ENCODE measurements around the gene SPTBN1.

Gene SPTBN1

DNA sequence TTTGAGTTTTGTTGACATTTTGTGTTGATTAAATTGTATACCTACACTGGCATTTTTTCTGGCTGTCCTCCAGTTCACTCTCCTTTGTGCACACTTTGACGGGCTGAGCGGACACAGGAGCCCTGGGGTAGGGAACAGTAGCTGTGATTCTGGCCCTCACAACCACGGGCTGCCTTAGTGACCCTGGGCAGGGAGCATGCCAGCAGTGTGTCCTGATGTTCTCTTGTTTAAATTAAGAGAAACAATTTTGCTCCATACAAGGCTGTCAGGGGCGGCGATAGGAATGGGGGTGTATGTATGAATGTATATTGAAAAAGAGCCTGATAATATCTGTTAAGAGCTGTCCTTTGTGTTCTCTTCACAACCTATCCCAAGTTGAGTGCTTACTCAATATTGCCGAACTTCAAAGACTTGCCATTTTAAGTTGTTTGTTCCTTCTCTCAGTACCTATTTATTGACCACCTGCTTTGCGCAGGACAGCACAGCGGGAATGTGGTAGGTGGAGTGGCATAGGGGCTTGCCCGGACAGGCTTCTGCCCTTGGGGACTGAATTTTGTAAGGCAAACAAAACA is 163.6 kb downstream of the SPTBN1 start:
- TF ChIP-seq YY1 (IDR thresholded peaks at IDR 0.05; ENCODE audit: low read depth) (no peak), FOXM1 (IDR thresholded peaks at IDR 0.05; ENCODE audit: borderline replicate concordance, low read depth) (no peak), EGR1 (IDR thresholded peaks at IDR 0.05) (no peak), CREB1 (IDR thresholded peaks at IDR 0.05; ENCODE audit: low read depth) (no peak), CEBPB (IDR thresholded peaks at IDR 0.05) (no peak), ZBTB7A (IDR thresholded peaks at IDR 0.05; ENCODE audit: low read depth) (no peak), TCF12 (IDR thresholded peaks at IDR 0.05; ENCODE audit: low read depth) (no peak), NFIC (IDR thresholded peaks at IDR 0.05) (no peak)
- TF ChIP-seq, protein P1, sequence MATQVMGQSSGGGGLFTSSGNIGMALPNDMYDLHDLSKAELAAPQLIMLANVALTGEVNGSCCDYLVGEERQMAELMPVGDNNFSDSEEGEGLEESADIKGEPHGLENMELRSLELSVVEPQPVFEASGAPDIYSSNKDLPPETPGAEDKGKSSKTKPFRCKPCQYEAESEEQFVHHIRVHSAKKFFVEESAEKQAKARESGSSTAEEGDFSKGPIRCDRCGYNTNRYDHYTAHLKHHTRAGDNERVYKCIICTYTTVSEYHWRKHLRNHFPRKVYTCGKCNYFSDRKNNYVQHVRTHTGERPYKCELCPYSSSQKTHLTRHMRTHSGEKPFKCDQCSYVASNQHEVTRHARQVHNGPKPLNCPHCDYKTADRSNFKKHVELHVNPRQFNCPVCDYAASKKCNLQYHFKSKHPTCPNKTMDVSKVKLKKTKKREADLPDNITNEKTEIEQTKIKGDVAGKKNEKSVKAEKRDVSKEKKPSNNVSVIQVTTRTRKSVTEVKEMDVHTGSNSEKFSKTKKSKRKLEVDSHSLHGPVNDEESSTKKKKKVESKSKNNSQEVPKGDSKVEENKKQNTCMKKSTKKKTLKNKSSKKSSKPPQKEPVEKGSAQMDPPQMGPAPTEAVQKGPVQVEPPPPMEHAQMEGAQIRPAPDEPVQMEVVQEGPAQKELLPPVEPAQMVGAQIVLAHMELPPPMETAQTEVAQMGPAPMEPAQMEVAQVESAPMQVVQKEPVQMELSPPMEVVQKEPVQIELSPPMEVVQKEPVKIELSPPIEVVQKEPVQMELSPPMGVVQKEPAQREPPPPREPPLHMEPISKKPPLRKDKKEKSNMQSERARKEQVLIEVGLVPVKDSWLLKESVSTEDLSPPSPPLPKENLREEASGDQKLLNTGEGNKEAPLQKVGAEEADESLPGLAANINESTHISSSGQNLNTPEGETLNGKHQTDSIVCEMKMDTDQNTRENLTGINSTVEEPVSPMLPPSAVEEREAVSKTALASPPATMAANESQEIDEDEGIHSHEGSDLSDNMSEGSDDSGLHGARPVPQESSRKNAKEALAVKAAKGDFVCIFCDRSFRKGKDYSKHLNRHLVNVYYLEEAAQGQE (IDR thresholded peaks at IDR 0.05; ENCODE audit: low read depth), result no peak

GRCh38 chr2:54620948-54621347 is 164.8 kb downstream of the SPTBN1 start:
- TF ChIP-seq TAF1 (IDR thresholded peaks at IDR 0.05; ENCODE audit: low read depth) (no peak), EGR1 (IDR thresholded peaks at IDR 0.05) (no peak), CEBPB (IDR thresholded peaks at IDR 0.05) (no peak), FOXM1 (IDR thresholded peaks at IDR 0.05; ENCODE audit: borderline replicate concordance, low read depth) (no peak), CREB1 (IDR thresholded peaks at IDR 0.05; ENCODE audit: low read depth) (no peak), EP300 (IDR thresholded peaks at IDR 0.05; ENCODE audit: borderline replicate concordance) (no peak), TCF12 (IDR thresholded peaks at IDR 0.05; ENCODE audit: low read depth) (no peak), NFIC (IDR thresholded peaks at IDR 0.05) (no peak), ZBTB7A (IDR thresholded peaks at IDR 0.05; ENCODE audit: low read depth) (no peak), TEAD4 (IDR thresholded peaks at IDR 0.05) (no peak)
- TF ChIP-seq, protein P2, sequence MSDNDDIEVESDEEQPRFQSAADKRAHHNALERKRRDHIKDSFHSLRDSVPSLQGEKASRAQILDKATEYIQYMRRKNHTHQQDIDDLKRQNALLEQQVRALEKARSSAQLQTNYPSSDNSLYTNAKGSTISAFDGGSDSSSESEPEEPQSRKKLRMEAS (IDR thresholded peaks at IDR 0.05), result no peak
- TF ChIP-seq, protein P1 (IDR thresholded peaks at IDR 0.05; ENCODE audit: low read depth), result no peak

- TF ChIP-seq YY1 (IDR thresholded peaks at IDR 0.05; ENCODE audit: low read depth) (no peak), TAF1 (IDR thresholded peaks at IDR 0.05; ENCODE audit: low read depth) (no peak), CEBPB (IDR thresholded peaks at IDR 0.05) (no peak), EGR1 (IDR thresholded peaks at IDR 0.05) (no peak), ZBTB7A (IDR thresholded peaks at IDR 0.05; ENCODE audit: low read depth) (no peak), CREB1 (IDR thresholded peaks at IDR 0.05; ENCODE audit: low read depth) (no peak), NFIC (IDR thresholded peaks at IDR 0.05) (no peak), TCF12 (IDR thresholded peaks at IDR 0.05; ENCODE audit: low read depth) (no peak)
- TF ChIP-seq, protein P1 (IDR thresholded peaks at IDR 0.05; ENCODE audit: low read depth), result no peak
- TF ChIP-seq, protein P3, sequence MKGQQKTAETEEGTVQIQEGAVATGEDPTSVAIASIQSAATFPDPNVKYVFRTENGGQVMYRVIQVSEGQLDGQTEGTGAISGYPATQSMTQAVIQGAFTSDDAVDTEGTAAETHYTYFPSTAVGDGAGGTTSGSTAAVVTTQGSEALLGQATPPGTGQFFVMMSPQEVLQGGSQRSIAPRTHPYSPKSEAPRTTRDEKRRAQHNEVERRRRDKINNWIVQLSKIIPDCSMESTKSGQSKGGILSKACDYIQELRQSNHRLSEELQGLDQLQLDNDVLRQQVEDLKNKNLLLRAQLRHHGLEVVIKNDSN (IDR thresholded peaks at IDR 0.05), result no peak
These were observed 168.5 kb downstream of the SPTBN1 start for GRCh38 chr2:54624591-54625071.

GRCh38 chr2:54626131-54626530 is 170.0 kb downstream of the SPTBN1 start:
- TF ChIP-seq FOXM1 (IDR thresholded peaks at IDR 0.05; ENCODE audit: borderline replicate concordance, low read depth) (no peak), EGR1 (IDR thresholded peaks at IDR 0.05) (no peak), TCF12 (IDR thresholded peaks at IDR 0.05; ENCODE audit: low read depth) (no peak), NFIC (IDR thresholded peaks at IDR 0.05) (no peak), TAF1 (IDR thresholded peaks at IDR 0.05; ENCODE audit: low read depth) (no peak), ZBTB7A (IDR thresholded peaks at IDR 0.05; ENCODE audit: low read depth) (no peak), EP300 (IDR thresholded peaks at IDR 0.05; ENCODE audit: borderline replicate concordance) (no peak), TEAD4 (IDR thresholded peaks at IDR 0.05) (no peak), CEBPB (IDR thresholded peaks at IDR 0.05) (no peak), CREB1 (IDR thresholded peaks at IDR 0.05; ENCODE audit: low read depth) (no peak), YY1 (IDR thresholded peaks at IDR 0.05; ENCODE audit: low read depth) (no peak), RAD21 (IDR thresholded peaks at IDR 0.05; ENCODE audit: low read depth) (no peak)
- TF ChIP-seq, protein P2 (IDR thresholded peaks at IDR 0.05), result no peak
- TF ChIP-seq, protein P1 (IDR thresholded peaks at IDR 0.05; ENCODE audit: low read depth), result no peak
- TF ChIP-seq, protein P3 (IDR thresholded peaks at IDR 0.05), result no peak
